ENCODE results near the gene RELN. TPM values are rescaled to one million over a fixed set of nuclear protein-coding genes. Genes with fewer than 3 reads are reported as not detected.

The RELN gene
- total and polyA plus RNA-seq, 8 donors: 0.08 to 1.4 (median 0.64) TPM

GRCh38 chr7:103704701-103705100 is 284.8 kb downstream of the RELN start:
- H3K9me3 ChIP-seq: no peaks in the 10 kb centered on the region
- H3K27me3 ChIP-seq: no peaks in the 10 kb centered on the region
- no peak for FAIRE-seq
- no peaks in the 10 kb centered on the region for H3K36me3 ChIP-seq
- 65 to 87% methylated on average over 1 of the region's 1 CpG for WGBS, 2 donors
- H3K4me1 ChIP-seq: no peaks in the 10 kb centered on the region
- H3K27ac ChIP-seq: no peak overlapping the region
- no peak overlapping the region for H3K4me3 ChIP-seq
- intact Hi-C loops (cut with DNase I): no loop called here
- no peak for ATAC-seq
- no peak for DNase-seq
- TF ChIP-seq, protein P1, sequence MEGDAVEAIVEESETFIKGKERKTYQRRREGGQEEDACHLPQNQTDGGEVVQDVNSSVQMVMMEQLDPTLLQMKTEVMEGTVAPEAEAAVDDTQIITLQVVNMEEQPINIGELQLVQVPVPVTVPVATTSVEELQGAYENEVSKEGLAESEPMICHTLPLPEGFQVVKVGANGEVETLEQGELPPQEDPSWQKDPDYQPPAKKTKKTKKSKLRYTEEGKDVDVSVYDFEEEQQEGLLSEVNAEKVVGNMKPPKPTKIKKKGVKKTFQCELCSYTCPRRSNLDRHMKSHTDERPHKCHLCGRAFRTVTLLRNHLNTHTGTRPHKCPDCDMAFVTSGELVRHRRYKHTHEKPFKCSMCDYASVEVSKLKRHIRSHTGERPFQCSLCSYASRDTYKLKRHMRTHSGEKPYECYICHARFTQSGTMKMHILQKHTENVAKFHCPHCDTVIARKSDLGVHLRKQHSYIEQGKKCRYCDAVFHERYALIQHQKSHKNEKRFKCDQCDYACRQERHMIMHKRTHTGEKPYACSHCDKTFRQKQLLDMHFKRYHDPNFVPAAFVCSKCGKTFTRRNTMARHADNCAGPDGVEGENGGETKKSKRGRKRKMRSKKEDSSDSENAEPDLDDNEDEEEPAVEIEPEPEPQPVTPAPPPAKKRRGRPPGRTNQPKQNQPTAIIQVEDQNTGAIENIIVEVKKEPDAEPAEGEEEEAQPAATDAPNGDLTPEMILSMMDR (IDR thresholded peaks at IDR 0.05): no peak

DNA sequence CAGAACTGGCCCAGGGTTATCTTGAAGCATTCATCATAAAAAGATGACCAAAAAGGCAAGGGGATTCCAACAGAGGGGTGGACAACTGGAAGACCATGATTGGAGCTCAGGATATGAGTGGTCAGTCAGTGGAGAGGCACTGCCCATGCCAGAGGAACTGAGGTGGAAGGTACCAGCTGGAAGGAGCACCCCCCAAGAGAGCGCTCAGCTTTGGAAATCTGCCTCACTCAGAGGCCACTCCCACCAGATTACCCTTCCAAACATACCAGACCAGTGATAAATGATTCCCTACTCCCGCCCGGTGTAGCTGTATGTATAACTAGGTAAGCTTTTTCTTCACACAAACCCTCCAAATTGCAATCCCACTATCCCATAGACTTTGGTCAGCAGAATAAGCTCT is 286.5 kb downstream of the RELN start:
- Histone ChIP-seq H3K27ac (no peak overlapping the region), H3K9me3 (no peaks in the 10 kb centered on the region), H3K4me3 (no peak overlapping the region), H3K4me1 (no peaks in the 10 kb centered on the region), H3K27me3 (no peaks in the 10 kb centered on the region), H3K36me3 (no peaks in the 10 kb centered on the region)
- no peak for FAIRE-seq
- ATAC-seq: no peak
- intact Hi-C loops (cut with DNase I): no loop called here
- WGBS, 2 donors: 39 to 45% methylated on average over 3 of the region's 3 CpGs
- TF ChIP-seq, protein P1 (IDR thresholded peaks at IDR 0.05): no peak
- DNase-seq: no peak

- Histone ChIP-seq H3K4me1 (no peaks in the 10 kb centered on the region), H3K27me3 (no peaks in the 10 kb centered on the region), H3K4me3 (no peak overlapping the region), H3K36me3 (no peaks in the 10 kb centered on the region), H3K9me3 (no peaks in the 10 kb centered on the region), H3K27ac (no peak overlapping the region)
- WGBS, 2 donors: 57 to 76% methylated on average over 3 of the region's 3 CpGs
- intact Hi-C loops (cut with DNase I): no loop called here
- no peak for FAIRE-seq
- ATAC-seq: no peak
- DNase-seq: no peak
- TF ChIP-seq, protein P1 (IDR thresholded peaks at IDR 0.05): no peak
Observed at GRCh38 chr7:103702454-103702853, 287.0 kb downstream of the RELN start.

DNA sequence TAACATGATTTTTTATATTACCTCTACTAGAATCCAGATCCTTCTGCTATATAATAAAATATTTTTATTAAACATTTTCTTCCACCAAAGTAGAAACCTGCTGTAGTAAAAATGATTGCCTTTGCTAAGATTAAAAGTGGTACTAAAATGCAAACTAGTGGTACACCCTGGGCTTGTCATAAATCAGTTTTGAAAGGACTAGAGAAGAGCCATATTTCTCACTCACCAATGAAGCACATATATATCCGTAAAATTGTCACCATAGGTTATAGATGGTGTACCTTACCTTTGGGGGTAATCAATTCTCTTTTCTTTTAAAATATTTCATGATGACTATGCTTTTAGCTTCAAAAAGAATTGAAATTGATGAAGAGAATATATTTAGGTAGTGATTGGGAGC is 290.4 kb downstream of the RELN start:
- Histone ChIP-seq H3K27ac (no peak overlapping the region), H3K27me3 (no peaks in the 10 kb centered on the region), H3K36me3 (no peaks in the 10 kb centered on the region), H3K4me1 (no peaks in the 10 kb centered on the region), H3K4me3 (no peak overlapping the region), H3K9me3 (no peaks in the 10 kb centered on the region)
- no peak for FAIRE-seq
- 77 to 87% methylated on average over 1 of the region's 1 CpG for WGBS, 2 donors
- no peak for DNase-seq
- ATAC-seq: no peak
- TF ChIP-seq, protein P1 (IDR thresholded peaks at IDR 0.05): no peak
- intact Hi-C loops (cut with DNase I): no loop called here

GRCh38 chr7:103698064-103698463 is 291.4 kb downstream of the RELN start:
- Histone ChIP-seq H3K27ac (no peak overlapping the region), H3K36me3 (no peaks in the 10 kb centered on the region), H3K4me3 (no peak overlapping the region), H3K9me3 (no peaks in the 10 kb centered on the region), H3K27me3 (no peaks in the 10 kb centered on the region), H3K4me1 (no peaks in the 10 kb centered on the region)
- no peak for DNase-seq
- TF ChIP-seq, protein P1 (IDR thresholded peaks at IDR 0.05): no peak
- intact Hi-C loops (cut with DNase I): no loop called here
- no peak for ATAC-seq
- no peak for FAIRE-seq

Data from pancreas (tissue), 10 donors.